HG03575 (cell line): ENCODE results near the gene PLCL2.

Source experiments
- ATAC-seq: cut with Tn5 transposase; IDR thresholded peaks from one replicate; pipeline ENCODE4 v1.9.1; 2021; ENCODE audit not compliant: unreplicated experiment, insufficient number of reproducible peaks, low FRiP score; ENCODE audit errors: extremely low read depth

The PLCL2 gene

DNA sequence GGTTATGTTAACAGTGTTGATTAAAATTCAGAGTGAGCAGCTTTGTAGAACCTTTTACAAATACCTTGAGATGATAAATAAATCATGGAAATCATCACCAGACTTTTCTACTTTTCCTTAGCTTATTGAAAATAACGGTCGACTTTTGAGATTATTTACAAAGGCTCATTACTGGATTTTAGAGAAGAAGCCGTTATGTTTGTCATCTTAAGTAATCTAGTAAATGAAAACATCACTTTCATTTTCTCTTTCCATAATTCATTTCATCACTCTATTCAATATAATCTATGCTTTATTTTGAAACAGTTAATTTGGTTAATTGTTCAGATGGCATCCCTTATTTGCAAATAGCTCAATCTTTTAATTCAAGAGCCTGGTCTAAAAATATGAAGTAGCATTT is 3.6 kb downstream of the PLCL2 start:
- ATAC-seq: no peak

DNA sequence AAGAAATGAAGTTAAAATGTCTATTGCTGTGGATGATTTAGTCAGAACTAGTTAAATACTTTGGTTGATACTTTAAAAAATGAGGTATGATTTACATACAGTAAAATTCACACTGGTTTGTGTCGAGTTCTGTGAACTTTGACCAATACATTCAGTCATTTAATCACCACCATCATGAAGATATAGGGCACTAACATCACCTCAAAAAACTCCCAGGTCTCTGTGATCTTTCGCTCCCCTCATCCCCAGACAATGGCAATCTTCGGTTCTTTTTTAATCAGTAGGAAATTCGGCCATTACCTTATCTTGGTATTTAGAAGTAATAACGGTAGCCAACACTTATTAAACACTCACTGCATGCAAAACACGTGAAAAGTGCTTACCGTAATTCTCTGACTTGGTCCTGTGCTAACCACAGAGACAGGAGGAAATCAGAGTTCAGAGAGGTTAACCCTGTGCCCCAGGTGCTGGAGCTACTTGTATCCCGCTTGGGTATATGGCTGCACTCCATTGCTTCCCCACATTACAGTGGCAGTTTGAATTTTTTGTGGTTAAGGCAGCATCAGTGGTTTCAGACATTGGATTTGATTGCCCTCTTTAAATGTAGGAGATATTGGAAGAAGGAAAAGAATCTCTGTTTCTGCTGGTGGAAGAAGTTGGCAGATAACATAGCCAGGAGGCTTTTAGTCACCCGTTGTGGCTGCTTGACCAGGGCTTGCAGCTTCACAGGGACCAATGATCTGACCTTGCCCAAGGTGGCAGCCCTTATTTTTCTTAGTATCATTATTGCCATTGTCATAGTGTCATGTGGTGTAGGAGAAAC is 4.2 kb downstream of the PLCL2 start:
- ATAC-seq: peak; percentile 40

DNA sequence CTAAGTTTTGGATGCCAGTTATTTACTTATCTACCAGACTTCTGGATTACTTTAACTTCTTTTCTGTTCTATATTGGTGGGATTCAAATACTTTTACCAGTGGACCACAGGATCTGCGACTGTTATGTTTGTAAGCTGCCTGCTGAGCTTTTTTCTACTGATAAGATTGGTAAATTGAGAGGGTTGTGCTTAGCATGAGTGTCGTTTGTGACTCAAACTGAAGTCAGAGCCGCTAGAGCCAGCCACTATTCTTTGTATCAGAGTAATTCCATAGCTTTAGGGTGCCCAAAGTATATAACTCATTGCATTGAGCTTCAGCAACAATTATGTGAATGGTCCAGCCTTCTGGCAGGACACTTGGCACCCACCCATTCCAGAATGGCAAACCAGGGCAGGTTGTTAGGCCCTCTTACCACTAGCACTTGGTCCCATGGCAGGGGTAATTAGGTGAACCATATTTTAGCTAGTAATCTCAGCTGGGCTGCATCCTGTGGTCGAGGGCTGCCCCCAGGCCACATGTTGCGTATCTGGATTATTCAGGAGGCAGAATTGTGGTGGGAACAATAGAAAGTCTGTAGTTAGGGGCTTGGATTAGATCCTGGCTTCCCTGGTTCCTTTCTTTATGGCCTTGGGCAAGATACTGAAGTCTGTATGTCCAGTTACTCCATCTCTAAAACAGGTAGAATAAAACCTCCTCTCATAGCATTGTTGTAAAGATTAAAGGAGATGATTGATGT is 6.0 kb downstream of the PLCL2 start:
- no peak for ATAC-seq

DNA sequence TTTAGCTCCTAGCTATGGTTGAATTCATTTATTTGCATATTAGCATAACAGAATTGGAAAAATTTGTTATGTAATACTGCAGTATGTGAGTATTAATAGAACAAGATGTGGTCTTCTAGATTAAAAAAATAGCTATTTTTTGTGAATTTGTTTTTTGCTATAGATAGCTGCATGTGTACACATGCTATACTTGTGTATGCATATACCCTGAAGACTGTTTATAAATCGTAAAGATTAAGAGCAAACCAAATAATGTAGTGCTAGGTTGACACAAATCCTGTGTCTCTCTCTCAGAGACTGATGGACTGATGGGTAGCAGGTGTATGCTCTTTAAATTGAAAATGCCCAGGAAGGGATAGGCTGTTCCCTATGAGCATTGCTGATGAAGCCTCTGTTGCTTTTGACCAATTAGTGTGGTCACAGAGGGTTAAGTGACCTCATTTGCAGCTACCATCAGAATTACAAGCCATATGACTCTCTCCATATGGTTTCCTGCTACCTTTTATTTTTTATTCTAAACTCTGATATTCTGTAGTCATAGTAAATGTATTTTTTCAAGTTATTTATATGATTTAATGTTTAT is 9.0 kb downstream of the PLCL2 start:
- no peak for ATAC-seq

DNA sequence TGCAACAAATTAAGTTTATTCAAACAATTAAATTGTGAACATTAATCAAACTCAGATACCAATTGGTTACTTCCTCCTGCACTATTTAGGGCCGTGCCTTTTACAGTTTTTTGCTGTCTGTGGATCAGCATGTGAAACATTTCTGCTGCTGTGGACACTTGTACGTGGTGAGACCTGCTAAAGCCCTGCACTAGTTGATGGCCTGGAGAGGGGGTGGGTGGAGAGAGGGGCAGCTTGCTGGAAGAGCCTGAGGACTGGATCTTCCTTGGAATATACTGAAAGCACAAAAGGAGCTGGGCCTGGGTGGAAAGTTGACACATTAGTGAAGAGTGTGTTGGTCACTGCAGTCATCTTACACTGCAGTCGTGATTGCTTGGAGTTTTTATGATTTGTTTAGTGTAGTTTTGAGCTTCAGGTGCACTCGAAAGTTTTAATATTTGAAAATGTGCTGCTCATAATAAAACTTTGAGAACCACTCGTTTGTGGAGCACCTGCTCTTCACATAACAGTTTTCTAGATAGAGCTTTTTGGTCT is 11.4 kb downstream of the PLCL2 start:
- ATAC-seq: no peak

DNA sequence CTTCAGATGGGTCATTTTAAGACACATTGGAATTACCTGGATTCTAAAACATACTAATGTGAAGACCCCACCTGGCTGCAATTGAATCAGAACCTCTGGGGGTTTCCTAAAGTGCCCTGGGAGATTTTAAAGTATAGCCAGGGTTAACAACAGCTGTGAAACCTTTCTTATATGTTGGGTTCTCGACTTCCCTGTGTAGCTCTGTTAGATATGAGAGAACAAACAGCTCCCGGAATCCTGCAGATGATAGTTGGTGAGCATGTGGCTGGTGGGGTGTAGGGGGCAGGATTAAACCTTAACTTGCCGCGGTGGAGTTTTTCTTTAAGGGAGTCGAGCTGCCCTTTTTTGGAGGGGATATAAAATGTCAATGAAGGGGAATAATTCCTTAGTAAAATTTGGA is 12.1 kb downstream of the PLCL2 start:
- no peak for ATAC-seq

DNA sequence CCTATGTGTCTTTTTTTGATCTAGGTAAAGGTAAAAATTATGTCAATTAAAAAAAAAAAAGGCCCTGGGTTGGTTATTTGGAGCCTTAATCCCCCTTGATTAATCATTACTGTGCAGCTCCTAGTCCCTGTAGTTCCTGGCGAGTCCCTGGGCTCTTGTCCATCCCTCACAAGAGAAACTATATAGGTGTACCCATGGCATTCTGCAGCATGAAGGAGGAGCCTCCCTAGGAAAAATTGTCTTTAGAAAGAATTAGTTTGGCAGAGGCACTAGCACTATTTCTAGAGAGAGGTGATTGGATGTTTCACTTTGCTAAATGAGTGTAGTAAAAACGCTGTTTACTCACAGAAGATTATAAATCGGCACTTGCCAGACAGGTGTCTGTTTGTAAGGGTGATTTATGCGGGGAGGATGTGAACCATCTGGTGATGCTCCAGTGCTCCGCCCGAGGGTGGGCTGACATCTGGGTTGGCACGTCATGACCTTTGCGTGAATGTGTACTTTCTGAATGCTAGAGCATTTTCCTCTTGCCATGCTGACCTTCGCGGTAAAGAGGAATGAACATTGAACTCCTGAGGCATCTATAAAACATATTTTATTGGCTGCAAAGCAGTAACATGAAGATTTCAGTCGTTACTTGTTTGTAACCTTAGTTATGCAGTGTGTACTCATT is 12.6 kb downstream of the PLCL2 start:
- ATAC-seq: peak; percentile 58

DNA sequence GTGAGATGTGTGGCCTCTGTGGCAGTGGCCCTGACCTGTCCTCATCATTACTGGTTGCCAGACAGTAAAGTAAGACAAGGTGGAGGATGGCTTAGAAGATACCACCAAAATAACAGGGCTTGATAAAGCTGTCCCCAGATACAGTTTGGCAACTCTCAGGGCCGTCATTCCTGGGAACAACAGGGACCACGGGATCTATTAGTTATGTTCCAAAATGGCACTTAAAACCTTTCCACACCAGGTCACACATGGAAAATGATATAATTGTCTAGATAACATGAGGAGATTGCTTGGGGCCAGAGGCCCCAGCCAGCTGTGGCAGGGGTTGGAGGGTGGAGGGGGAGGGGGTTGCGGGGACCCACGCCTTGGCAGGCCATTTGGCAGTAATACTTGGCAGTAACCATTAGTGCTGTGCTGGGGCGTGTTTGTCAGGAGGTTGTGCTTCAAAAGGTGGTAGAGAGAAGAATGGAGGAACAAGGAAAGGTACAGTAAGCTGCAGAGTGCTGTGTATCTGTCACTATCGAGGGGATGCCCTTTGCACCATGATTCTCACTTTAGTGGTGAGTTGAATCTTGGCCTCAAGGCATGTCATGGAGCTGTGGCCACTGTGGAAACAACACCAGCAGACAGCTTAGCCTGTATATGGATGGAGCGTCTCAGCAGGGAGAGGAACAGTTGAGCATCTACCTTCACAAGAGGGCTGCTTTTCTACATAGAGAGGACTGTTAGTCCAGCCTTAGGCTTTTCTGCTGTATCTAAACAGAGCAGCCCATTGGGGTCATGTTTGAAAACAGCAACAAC is 14.0 kb downstream of the PLCL2 start:
- ATAC-seq: no peak

DNA sequence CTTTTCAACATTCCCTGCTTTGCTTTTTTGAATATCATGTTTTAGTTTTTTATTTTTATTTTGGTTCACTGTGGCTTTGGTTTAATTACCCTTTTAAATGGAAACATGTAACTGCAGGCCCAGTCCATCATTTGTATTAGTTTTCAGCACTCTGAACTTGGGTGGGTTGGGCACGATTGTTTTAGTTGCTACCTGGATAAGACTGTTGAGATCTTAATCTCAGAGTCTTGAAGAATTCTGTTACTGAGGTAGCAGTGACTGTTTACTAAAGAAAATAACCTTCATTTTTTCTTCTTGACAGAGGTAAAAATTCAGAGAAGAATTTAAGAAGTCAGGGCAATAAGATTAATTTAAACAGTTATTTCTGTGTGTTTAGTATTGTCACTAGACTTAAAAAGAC is 15.2 kb downstream of the PLCL2 start:
- no peak for ATAC-seq

DNA sequence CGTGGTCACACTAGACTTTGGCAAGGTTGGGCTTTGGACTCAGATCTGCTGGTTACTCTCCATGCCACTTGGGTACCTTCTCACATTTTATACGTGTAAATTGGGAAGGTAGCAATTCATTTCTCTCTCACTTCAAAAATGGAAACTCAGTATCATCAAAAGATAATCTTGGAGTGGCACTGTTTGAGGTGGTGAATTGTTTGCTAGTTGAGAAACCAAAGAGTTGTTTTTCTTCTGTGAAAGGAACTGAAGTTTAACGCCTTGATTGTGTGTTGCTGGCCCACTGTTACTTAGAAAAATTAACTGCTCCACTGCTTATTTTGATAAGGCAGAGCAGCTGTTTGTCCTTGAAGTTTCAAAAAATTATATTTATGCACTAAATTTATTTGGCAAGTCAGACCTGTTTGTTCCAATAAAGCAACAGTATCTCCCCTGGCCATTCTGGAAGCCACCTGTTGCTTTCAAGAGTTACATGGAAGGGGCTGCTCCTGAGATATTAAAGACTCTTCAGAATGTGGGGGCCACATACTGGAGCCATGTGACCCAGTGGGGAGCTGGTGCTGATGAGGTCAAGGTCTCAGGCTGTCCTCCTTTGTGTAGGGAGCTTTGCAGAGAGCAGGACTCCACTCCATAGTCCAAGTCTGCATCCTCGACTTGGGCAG is 16.2 kb downstream of the PLCL2 start:
- ATAC-seq: no peak

DNA sequence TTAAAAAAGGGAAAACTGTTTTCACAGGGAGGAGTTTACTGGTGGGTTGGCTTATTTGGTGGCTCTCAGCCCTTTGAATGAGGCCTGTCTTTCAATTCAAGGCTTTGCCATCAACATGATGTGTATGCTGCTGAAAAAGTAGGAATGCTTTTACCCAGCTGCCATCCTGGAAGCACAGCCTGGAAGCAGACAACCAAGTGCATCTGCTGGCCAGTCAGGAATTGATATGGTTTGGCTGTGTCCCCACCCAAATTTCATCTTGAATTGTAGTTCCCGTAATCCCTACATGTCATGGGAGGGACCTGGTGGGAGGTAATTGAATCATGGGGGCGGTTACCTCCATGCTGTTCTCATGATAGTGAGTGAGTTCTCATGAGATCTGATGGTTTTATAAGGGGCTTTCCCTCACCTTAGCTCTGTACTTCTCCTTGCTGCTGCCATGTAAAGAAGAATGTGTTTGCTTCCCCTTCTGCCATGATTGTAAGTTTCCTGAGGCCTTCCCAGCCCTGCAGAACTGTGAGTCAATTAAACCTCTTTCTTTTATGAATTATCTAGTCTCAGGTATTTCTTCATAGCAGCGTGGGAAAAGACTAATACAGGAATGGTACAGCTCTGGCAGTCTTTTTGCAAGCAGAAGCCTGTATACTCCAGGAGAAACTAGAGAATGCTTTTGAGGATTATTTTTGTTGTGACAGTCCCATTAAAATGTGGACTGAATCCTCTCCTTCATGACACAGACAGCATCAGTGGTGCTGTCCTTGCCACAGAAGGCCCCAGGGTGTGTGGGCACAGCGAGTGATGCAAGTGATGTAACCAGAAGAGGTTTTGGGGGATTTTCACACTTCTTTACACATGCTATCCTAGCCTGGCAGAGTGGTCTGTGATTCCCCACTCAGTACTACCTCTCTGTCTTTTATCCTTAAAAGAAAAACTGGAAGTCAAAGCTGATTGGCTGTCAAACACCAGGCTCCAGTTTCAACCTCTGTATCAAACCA is 20.0 kb downstream of the PLCL2 start:
- ATAC-seq: no peak

DNA sequence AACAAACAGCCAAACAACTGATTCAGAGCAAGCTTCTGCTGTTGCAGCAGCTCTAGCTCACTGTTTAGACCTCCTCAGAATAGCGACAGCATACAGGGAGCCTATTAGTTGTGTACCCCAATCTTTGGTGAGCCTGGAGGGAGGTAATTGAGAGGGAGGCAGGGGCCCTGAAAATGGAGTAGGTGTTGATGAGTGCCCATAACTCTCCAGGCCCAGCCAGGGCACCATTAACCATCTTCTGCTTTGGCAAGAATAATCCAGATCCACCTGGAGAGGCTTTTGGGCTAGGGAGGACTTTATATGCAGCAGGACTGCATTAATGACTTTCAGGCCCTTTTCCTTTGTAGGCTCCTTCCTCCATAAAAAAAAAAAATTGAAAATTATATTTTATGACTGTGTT is 20.9 kb downstream of the PLCL2 start:
- no peak for ATAC-seq

DNA sequence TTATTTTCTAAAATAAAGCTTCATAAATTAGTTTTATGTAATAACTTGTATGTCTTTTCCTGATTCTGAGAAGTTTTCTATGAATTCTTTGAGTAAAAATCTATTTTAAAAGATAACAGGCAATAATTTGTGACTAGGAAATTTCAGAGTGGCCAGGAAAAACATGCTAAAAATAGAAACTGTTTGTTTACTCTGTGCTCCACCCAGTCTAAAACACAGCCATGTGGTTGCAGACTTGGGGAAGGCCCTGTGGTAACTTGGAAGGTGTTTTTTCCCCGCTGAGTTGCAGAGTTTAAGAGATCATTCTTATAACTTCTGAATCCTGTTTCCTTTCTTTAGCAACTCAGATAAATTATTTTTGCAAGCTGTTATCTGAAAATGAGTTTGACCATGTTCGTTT is 21.9 kb downstream of the PLCL2 start:
- no peak for ATAC-seq

DNA sequence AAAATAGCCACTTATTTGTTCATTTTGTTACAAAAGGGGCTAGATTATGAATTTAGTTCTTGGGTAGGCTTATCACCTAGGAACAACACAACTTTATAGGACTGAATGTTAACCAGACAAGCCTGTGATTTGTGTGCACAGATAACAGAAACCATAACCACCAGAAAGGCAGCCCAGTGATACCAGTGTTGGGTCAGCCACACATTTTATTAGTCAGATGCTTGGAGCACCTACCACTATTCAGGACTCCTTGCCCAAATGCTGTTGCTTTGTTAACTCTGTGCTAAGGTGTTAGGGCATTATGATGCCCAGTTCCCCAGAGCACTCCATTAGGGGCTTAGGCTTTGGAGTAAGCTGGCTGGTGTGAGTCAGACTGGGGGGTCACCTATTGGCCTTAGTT is 22.5 kb downstream of the PLCL2 start:
- ATAC-seq: peak; percentile 57

DNA sequence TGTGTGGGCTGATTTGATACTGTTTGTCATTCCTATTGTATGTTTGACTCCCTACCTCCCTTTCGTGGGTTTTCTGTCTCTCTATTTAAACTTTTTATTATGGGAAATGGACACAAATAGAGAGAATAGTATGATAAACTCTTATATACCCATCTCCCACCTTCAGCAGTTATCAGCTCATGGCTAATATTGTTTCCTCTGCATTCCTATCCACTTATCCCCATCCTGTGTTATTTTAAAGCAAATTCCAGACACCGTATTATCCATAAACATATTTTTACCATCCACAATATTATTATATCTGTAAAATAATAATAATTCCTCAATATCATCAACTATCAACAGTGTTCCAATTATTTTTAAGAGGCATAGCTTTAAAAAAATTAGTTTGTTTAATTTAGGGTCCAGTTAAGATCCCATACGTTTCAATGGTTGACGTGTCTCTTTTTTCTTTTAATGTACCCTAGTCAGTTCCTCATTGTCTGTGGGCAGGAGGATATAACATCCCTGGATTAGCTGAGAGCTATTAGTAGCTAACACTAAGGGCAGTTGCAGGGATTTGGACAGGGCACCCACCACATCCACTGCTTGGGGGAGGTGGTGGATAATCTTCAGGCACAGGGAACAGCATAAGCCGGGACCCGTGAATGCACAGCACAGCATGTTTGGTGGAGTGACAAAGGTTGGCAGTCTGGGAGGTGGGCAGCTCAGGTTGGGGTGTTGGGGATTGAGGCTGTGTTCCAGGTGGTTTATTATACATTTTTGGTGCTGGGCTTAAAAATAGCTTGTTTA is 23.5 kb downstream of the PLCL2 start:
- ATAC-seq: no peak

DNA sequence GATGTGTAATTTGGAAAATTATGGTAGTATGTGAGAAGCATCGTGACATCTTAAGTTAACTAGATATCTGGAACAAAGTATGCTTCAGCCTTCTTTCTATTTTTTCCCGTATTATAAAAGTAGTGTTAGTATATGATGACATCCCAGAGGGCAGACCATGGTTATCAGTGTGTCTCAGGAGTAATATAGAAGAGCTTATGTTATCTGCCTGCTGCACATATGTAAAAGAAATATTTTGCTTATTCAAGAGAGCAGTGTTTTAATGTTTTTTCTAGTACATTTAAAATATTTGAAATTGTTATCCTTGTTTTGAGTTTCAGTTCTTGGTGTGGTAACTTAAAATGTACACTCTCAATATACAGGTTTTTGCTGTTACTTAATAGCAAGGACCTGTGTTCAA is 24.1 kb downstream of the PLCL2 start:
- ATAC-seq: no peak
